PC-3 (cell line): ENCODE results near the gene HYOU1. TPM values are rescaled to one million over a fixed set of nuclear protein-coding genes. Genes with fewer than 3 reads are reported as not detected.

Experiments
- ATAC-seq: fragments of 200-7000 bp; cut with Tn5 transposase; 2 replicates; pipeline ENCODE4 v1.9.1; 2020; ENCODE audit warnings: mild to moderate bottlenecking, moderate library complexity
- BruUV-seq: library from RNA; stranded (reverse); fragments of 400-500 nt; replicated peaks from 2 replicates; lab custom pipeline; 2021; lab: Mats Ljungman, UMichigan
- CTCF ChIA-PET: fragments of 300-600 bp; sonication (Branson Sonifier 250); formaldehyde crosslinking; loops from one replicate; lab custom pipeline; 2022; ENCODE audit warnings: antibody characterized with exemption; lab: Charles Lee
- POLR2A ChIA-PET: fragments of 300-600 bp; sonication (Branson Sonifier 250); formaldehyde crosslinking; loops from one replicate; lab custom pipeline; 2022; ENCODE audit warnings: antibody characterized with exemption; ENCODE audit not compliant: unreplicated experiment; lab: Charles Lee
- DNase-seq: peaks from one replicate; pipeline ENCODE4 v3.0.0-alpha.2; 2015
- H2AFZ ChIP-seq: fragments of 300-600 bp; sonication (generic); 2 replicates; pipeline ENCODE4 v1.6.0; 2016; ENCODE audit warnings: antibody characterized with exemption, low read length
- H3F3A ChIP-seq: fragments of 300-600 bp; sonication (generic); one replicate; pipeline ENCODE4 v1.6.0; 2017; ENCODE audit warnings: antibody characterized with exemption, low read length, control low read depth, mild to moderate bottlenecking; ENCODE audit not compliant: unreplicated experiment
- H3K27ac ChIP-seq: fragments of 300-600 bp; sonication (generic); 2 replicates; pipeline ENCODE4 v1.5.1; 2016; ENCODE audit warnings: mild to moderate bottlenecking, low read length
- H3K27me3 ChIP-seq: fragments of 300-600 bp; sonication (generic); 2 replicates; pipeline ENCODE4 v1.6.1; 2016; ENCODE audit warnings: low read length, mixed read lengths
- H3K36me3 ChIP-seq: fragments of 300-600 bp; sonication (generic); 2 replicates; pipeline ENCODE4 v1.6.1; 2016; ENCODE audit warnings: low read depth, mixed run types, low read length, mixed read lengths
- H3K4me1 ChIP-seq: fragments of 300-600 bp; sonication (generic); 2 replicates; pipeline ENCODE4 v1.5.1; 2016; ENCODE audit warnings: low read length; ENCODE audit not compliant: insufficient read depth
- H3K4me2 ChIP-seq: fragments of 300-600 bp; sonication (generic); 2 replicates; pipeline ENCODE4 v1.6.0; 2016; ENCODE audit warnings: low read length
- H3K4me3 ChIP-seq: fragments of 300-600 bp; sonication (generic); 2 replicates; pipeline ENCODE4 v1.5.1; 2016; ENCODE audit warnings: mild to moderate bottlenecking, low read length, mixed read lengths
- H3K79me2 ChIP-seq: fragments of 300-600 bp; sonication (generic); 2 replicates; pipeline ENCODE4 v1.6.1; 2017; ENCODE audit warnings: low read length, mixed read lengths
- H3K9ac ChIP-seq: fragments of 300-600 bp; sonication (generic); 2 replicates; pipeline ENCODE4 v1.6.0; 2016; ENCODE audit warnings: mild to moderate bottlenecking, low read length
- H3K9me2 ChIP-seq: fragments of 300-600 bp; sonication (generic); replicated peaks from 2 replicates; pipeline ENCODE4 v1.6.1; 2016; ENCODE audit warnings: mixed run types, low read length, mixed read lengths
- H3K9me3 ChIP-seq: fragments of 300-600 bp; sonication (generic); 2 replicates; pipeline ENCODE4 v1.6.1; 2016; ENCODE audit warnings: low read length, mixed read lengths
- H4K20me1 ChIP-seq: fragments of 300-600 bp; sonication (generic); 2 replicates; pipeline ENCODE4 v1.6.1; 2016; ENCODE audit warnings: low read length, mixed read lengths
- CTCF ChIP-seq: fragments of 300-600 bp; sonication (generic); conservative IDR thresholded peaks from 2 replicates; pipeline ENCODE4 v1.5.1; 2017; ENCODE audit warnings: antibody characterized with exemption, low read depth, mild to moderate bottlenecking, low read length
- EZH2 ChIP-seq: fragments of 300-600 bp; sonication (generic); IDR thresholded peaks from one replicate; pipeline ENCODE4 v1.6.1; 2017; ENCODE audit warnings: antibody characterized with exemption, mild to moderate bottlenecking, low read length; ENCODE audit not compliant: unreplicated experiment
- EZH2phosphoT487 ChIP-seq: fragments of 300-600 bp; sonication (generic); IDR thresholded peaks from 2 replicates; pipeline ENCODE4 v1.6.1; 2018; ENCODE audit warnings: mild to moderate bottlenecking, antibody characterized with exemption, low read length, borderline replicate concordance
- intact Hi-C: fragments of 100-400 bp; cut with micrococcal nuclease; formaldehyde crosslinking; loops from 2 replicates; pipeline ENCODE4 v1.9.0; 2023
- total RNA-seq: library from RNA; depleted of rRNA; stranded (reverse); fragments of >200 nt; gene quantifications from 2 replicates; pipeline ENCODE4 v1.2.3, GENCODE V29; 2014

Gene HYOU1
- total RNA-seq, 1 experiment from 2014 or later: 168 TPM

GRCh38 chr11:119067371-119068222 is 10.6 kb upstream of the HYOU1 start, which contains the start of gene VPS11:
TSS of gene VPS11 (plus strand) at chr11:119067818. CDS start at chr11:119067824, 6 bp downstream.
- ATAC-seq (peak; percentile 98), DNase-seq (peak; percentile 99)
- H3K4me1 ChIP-seq: peaks cover 14% of the 10 kb centered on the region; the same call in 1 of the 2 replicates
- H3K9me2 ChIP-seq: no peaks in the 10 kb centered on the region
- ChIA-PET CTCF (interaction anchor here (0.5 to 1.1 kb wide), 5 partner anchors 12 to 372 kb away, joined by 3 read pairs; no protein-coding TSS in a partner anchor), POLR2A (interaction anchor here (0.6 to 1.6 kb wide), 11 partner anchors 9 to 974 kb away, joined by 3 to 34 read pairs (median 5); partner anchors contain the start of genes CBL, DPAGT1, HMBS and RPS25)
- no peaks in the 10 kb centered on the region for H3K9me3 ChIP-seq
- no peaks in the 10 kb centered on the region for H3K27me3 ChIP-seq
- TSS peak; percentile 82 for BruUV-seq
- TF ChIP-seq CTCF (no peak), EZH2phosphoT487 (no peak), EZH2 (no peak)
- peaks cover 13% of the 10 kb centered on the region; the same call in 1 of the 2 replicates for H3K36me3 ChIP-seq
- peak within 1 kb of the TSS; percentile 75 for H2AFZ ChIP-seq
- peak within 1 kb of the TSS; percentile 75 for H3K4me2 ChIP-seq
- H3F3A ChIP-seq: no peaks in the 10 kb centered on the region
- H3K9ac ChIP-seq: peak within 1 kb of the TSS; percentile 92
- peak within 1 kb of the TSS; percentile 87 for H3K4me3 ChIP-seq
- no peaks in the 10 kb centered on the region for H4K20me1 ChIP-seq
- intact Hi-C loops: loop anchor here (1.0 to 2.0 kb wide), 2 partner anchors 10 to 35 kb away; partner anchors contain the start of gene HYOU1
- peak within 1 kb of the TSS; percentile 43 for H3K27ac ChIP-seq
- H3K79me2 ChIP-seq: peaks cover 47% of the 10 kb centered on the region

DNA sequence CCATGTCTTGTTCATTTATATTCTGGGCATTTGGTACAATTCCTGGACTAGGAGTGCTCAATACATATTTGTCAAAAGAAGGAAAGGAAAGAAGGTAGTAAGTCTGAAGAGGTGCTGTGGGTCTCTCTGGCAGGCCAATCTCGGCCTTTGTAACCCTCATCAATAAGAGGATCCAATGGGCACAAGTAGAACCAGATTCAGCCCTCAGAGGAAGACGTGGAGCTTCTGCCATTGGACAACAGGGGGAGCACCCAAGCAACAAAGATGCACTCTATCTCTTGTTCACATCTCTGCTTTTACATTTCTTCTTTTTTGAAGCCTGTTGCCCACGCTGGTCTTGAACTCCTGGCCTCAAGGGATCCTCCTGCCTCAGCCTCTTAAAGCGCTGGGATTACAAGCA is 8.4 kb upstream of the HYOU1 start:
- H3K9ac ChIP-seq: no peak overlapping the region
- no peak overlapping the region for H3K4me3 ChIP-seq
- no peak overlapping the region for H2AFZ ChIP-seq
- DNase-seq (peak; percentile 66), ATAC-seq (no peak)
- no TSS peak for BruUV-seq
- no peaks in the 10 kb centered on the region for H3F3A ChIP-seq
- ChIA-PET POLR2A (no interaction called here), CTCF (interaction anchor here (0.6 to 1.0 kb wide), 2 partner anchors 70 to 216 kb away, joined by 3 read pairs; no protein-coding TSS in a partner anchor)
- H3K79me2 ChIP-seq: peaks cover 47% of the 10 kb centered on the region
- no peaks in the 10 kb centered on the region for H3K27me3 ChIP-seq
- TF ChIP-seq CTCF (peak; percentile 79), EZH2 (no peak)
- intact Hi-C loops: no loop called here
- peaks cover 14% of the 10 kb centered on the region; the same call in 1 of the 2 replicates for H3K4me1 ChIP-seq
- peaks cover 4% of the 10 kb centered on the region; the same call in 1 of the 2 replicates for H3K36me3 ChIP-seq
- H3K27ac ChIP-seq: no peak overlapping the region
- no peak overlapping the region for H3K4me2 ChIP-seq
- no peaks in the 10 kb centered on the region for H4K20me1 ChIP-seq
- no peaks in the 10 kb centered on the region for H3K9me2 ChIP-seq
- no peaks in the 10 kb centered on the region for H3K9me3 ChIP-seq
